DOHH2 (cell line): Measurements from ENCODE around the gene TBC1D22A.

Experiments
- H3F3A ChIP-seq: fragments of 200-600 bp; sonication (generic), shearing (Covaris generic); 2 replicates; pipeline ENCODE4 v1.6.0; 2016; ENCODE audit warnings: antibody characterized with exemption, mild to moderate bottlenecking; ENCODE audit not compliant: control insufficient read depth, insufficient read depth
- H3K27ac ChIP-seq: fragments of 200-600 bp; sonication (generic); 2 replicates; pipeline ENCODE4 v1.5.1; 2014; ENCODE audit warnings: low read depth, mild to moderate bottlenecking, low read length, moderate library complexity
- H3K27me3 ChIP-seq: fragments of 200-600 bp; sonication (generic); 2 replicates; pipeline ENCODE4 v1.6.1; 2014; ENCODE audit warnings: mild to moderate bottlenecking, low read length, mixed read lengths; ENCODE audit not compliant: control insufficient read depth
- H3K36me3 ChIP-seq: fragments of 200-600 bp; sonication (generic); 2 replicates; pipeline ENCODE4 v1.6.1; 2014; ENCODE audit warnings: mild to moderate bottlenecking, low read length, moderate library complexity, mixed read lengths; ENCODE audit not compliant: control insufficient read depth
- H3K4me1 ChIP-seq: fragments of 200-600 bp; sonication (generic); 2 replicates; pipeline ENCODE4 v1.6.1; 2014; ENCODE audit warnings: mild to moderate bottlenecking, low read length, mixed read lengths; ENCODE audit not compliant: control insufficient read depth
- H3K4me2 ChIP-seq: fragments of 200-600 bp; sonication (generic); 2 replicates; pipeline ENCODE4 v1.6.0; 2014; ENCODE audit warnings: mild to moderate bottlenecking, low read length, moderate library complexity
- H3K4me3 ChIP-seq: fragments of 200-600 bp; sonication (generic); 2 replicates; pipeline ENCODE4 v1.5.1; 2014; ENCODE audit warnings: mild to moderate bottlenecking, low read length, mixed read lengths
- H3K79me2 ChIP-seq: fragments of 200-600 bp; sonication (generic); 2 replicates; pipeline ENCODE4 v1.6.1; 2014; ENCODE audit warnings: mild to moderate bottlenecking, low read length, mixed read lengths; ENCODE audit not compliant: control insufficient read depth
- H3K9me2 ChIP-seq: fragments of 200-600 bp; sonication (generic); replicated peaks from 2 replicates; pipeline ENCODE4 v1.6.1; 2014; ENCODE audit warnings: mild to moderate bottlenecking, low read length, mixed read lengths; ENCODE audit not compliant: control insufficient read depth
- H3K9me3 ChIP-seq: fragments of 200-600 bp; sonication (generic); 2 replicates; pipeline ENCODE4 v1.6.1; 2014; ENCODE audit warnings: antibody characterized with exemption, low read length, mixed read lengths; ENCODE audit not compliant: control insufficient read depth, insufficient read depth
- H4K20me1 ChIP-seq: fragments of 200-600 bp; sonication (generic); 2 replicates; pipeline ENCODE4 v1.6.0; 2014; ENCODE audit warnings: low read depth, mild to moderate bottlenecking, antibody characterized with exemption, low read length, moderate library complexity; ENCODE audit not compliant: control insufficient read depth, insufficient read depth
- CTCF ChIP-seq: fragments of 200-600 bp; sonication (generic); IDR thresholded peaks from one replicate; pipeline ENCODE4 v1.5.1; 2014; ENCODE audit warnings: antibody characterized with exemption, mild to moderate bottlenecking, low read depth, low read length; ENCODE audit not compliant: poor library complexity, severe bottlenecking
- EZH2phosphoT487 ChIP-seq: fragments of 200-600 bp; sonication (generic); IDR thresholded peaks from 2 replicates; pipeline ENCODE4 v1.6.1; 2017; ENCODE audit warnings: borderline replicate concordance, mild to moderate bottlenecking, antibody characterized with exemption, low read length, moderate library complexity, mixed read lengths

Gene TBC1D22A

GRCh38 chr22:47202819-47203553 is 440.5 kb downstream of the TBC1D22A start:
- Histone ChIP-seq H3K4me2 (no peak overlapping the region), H3K4me3 (no peak overlapping the region), H3K27ac (no peak overlapping the region), H3K79me2 (no peaks in the 10 kb centered on the region), H4K20me1 (no peaks in the 10 kb centered on the region), H3K4me1 (no peaks in the 10 kb centered on the region), H3K27me3 (no peaks in the 10 kb centered on the region), H3K36me3 (no peaks in the 10 kb centered on the region), H3K9me3 (no peaks in the 10 kb centered on the region), H3K9me2 (no peaks in the 10 kb centered on the region), H3F3A (no peaks in the 10 kb centered on the region)
- no peak for TF ChIP-seq EZH2phosphoT487
- no peak for TF ChIP-seq CTCF

GRCh38 chr22:47203554-47203991 is 441.1 kb downstream of the TBC1D22A start:
- no peaks in the 10 kb centered on the region for H3K79me2 ChIP-seq
- H3F3A ChIP-seq, result no peaks in the 10 kb centered on the region
- no peaks in the 10 kb centered on the region for H3K4me1 ChIP-seq
- H3K27me3 ChIP-seq, result no peaks in the 10 kb centered on the region
- H3K9me3 ChIP-seq, result no peaks in the 10 kb centered on the region
- H3K4me2 ChIP-seq, result no peak overlapping the region
- H3K4me3 ChIP-seq, result no peak overlapping the region
- no peaks in the 10 kb centered on the region for H3K36me3 ChIP-seq
- H3K9me2 ChIP-seq, result no peaks in the 10 kb centered on the region
- no peak overlapping the region for H3K27ac ChIP-seq
- H4K20me1 ChIP-seq, result no peaks in the 10 kb centered on the region
- no peak for TF ChIP-seq EZH2phosphoT487
- TF ChIP-seq CTCF, result no peak

GRCh38 chr22:47204002-47204979 is 441.8 kb downstream of the TBC1D22A start:
- Histone ChIP-seq H3K36me3 (no peaks in the 10 kb centered on the region), H3K4me3 (no peak overlapping the region), H3K4me2 (no peak overlapping the region), H3K27ac (no peak overlapping the region), H3F3A (no peaks in the 10 kb centered on the region), H3K79me2 (no peaks in the 10 kb centered on the region), H3K9me3 (no peaks in the 10 kb centered on the region), H3K9me2 (no peaks in the 10 kb centered on the region), H4K20me1 (no peaks in the 10 kb centered on the region), H3K4me1 (no peaks in the 10 kb centered on the region), H3K27me3 (no peaks in the 10 kb centered on the region)
- TF ChIP-seq EZH2phosphoT487 (no peak), CTCF (no peak)
